Keratinocyte (primary cell): ENCODE measurements around the gene DEGS2. TPM values are rescaled to one million over a fixed set of nuclear protein-coding genes. Genes with fewer than 3 reads are reported as not detected.
A peak's percentile ranks its signal among the peaks of the same experiment; 100 is the strongest.

Source experiments
- DNase-seq: peaks from one replicate; pipeline ENCODE4 v3.0.0-alpha.2; 2011; ENCODE audit warnings: low read depth, missing footprints, low spot score
- FAIRE-seq: peaks from 2 replicates; lab custom pipeline; 2011; peaks lifted over from hg19 to GRCh38; lab: Jason Lieb, UNC
- H2AFZ ChIP-seq: 2 replicates; pipeline ENCODE4 v1.6.0; 2012; ENCODE audit warnings: low read length, control low read depth, inconsistent platforms; ENCODE audit not compliant: control insufficient read depth
- H3K27ac ChIP-seq: 2 replicates; pipeline ENCODE4 v1.5.1; 2011; ENCODE audit warnings: low read length; ENCODE audit not compliant: control insufficient read depth, insufficient read depth
- H3K27me3 ChIP-seq: 3 replicates; pipeline ENCODE4 v1.6.0; 2011; ENCODE audit warnings: low read length; ENCODE audit not compliant: control insufficient read depth, insufficient read depth; ENCODE audit errors: extremely low read depth
- H3K36me3 ChIP-seq, 2 experiments: 2 replicates in 1 of 2; 3 replicates in 1 of 2; pipeline ENCODE4 v1.5.1; 2011; ENCODE audit warnings: low read length in 2 of 2, mild to moderate bottlenecking in 1 of 2; ENCODE audit not compliant: control insufficient read depth in 2 of 2, insufficient read depth in 2 of 2; ENCODE audit errors: extremely low read depth in 1 of 2
- H3K4me1 ChIP-seq: 3 replicates; pipeline ENCODE4 v1.5.1; 2011; ENCODE audit warnings: low read length; ENCODE audit not compliant: control insufficient read depth, insufficient read depth; ENCODE audit errors: extremely low read depth
- H3K4me2 ChIP-seq: 3 replicates; pipeline ENCODE4 v1.6.0; 2011; ENCODE audit warnings: low read depth, low read length; ENCODE audit not compliant: control insufficient read depth, insufficient read depth; ENCODE audit errors: extremely low read depth
- H3K4me3 ChIP-seq, 3 experiments: fragments of 200-600 bp in 1 of 3; sonication (generic) in 1 of 3; 2 replicates in 2 of 3; 3 replicates in 1 of 3; pipeline ENCODE4 v1.5.1; 2011 to 2016; ENCODE audit warnings: low read length in 3 of 3, mild to moderate bottlenecking in 3 of 3, control low read depth in 2 of 3, inconsistent platforms in 1 of 3, low read depth in 1 of 3, mixed read lengths in 1 of 3, mixed run types in 1 of 3, moderate library complexity in 1 of 3; ENCODE audit not compliant: control insufficient read depth in 2 of 3, insufficient read depth in 2 of 3; ENCODE audit errors: extremely low read depth in 1 of 3
- H3K79me2 ChIP-seq: 2 replicates; pipeline ENCODE4 v1.6.0; 2012; ENCODE audit warnings: low read length; ENCODE audit not compliant: control insufficient read depth, insufficient read depth
- H3K9ac ChIP-seq: 3 replicates; pipeline ENCODE4 v1.6.0; 2011; ENCODE audit warnings: low read length; ENCODE audit not compliant: control insufficient read depth, insufficient read depth; ENCODE audit errors: extremely low read depth
- H3K9me1 ChIP-seq: 3 replicates; pipeline ENCODE4 v1.6.0; 2011; ENCODE audit warnings: low read length; ENCODE audit not compliant: control insufficient read depth, insufficient read depth; ENCODE audit errors: extremely low read depth
- H3K9me3 ChIP-seq: 2 replicates; pipeline ENCODE4 v1.5.1; 2012; ENCODE audit warnings: low read depth, low read length; ENCODE audit not compliant: control insufficient read depth
- H4K20me1 ChIP-seq: 3 replicates; pipeline ENCODE4 v1.6.0; 2011; ENCODE audit warnings: low read length; ENCODE audit not compliant: control insufficient read depth, insufficient read depth; ENCODE audit errors: extremely low read depth
- EZH2 ChIP-seq: IDR thresholded peaks from one replicate; pipeline ENCODE4 v1.6.1; 2012; ENCODE audit warnings: inconsistent platforms, mild to moderate bottlenecking, low read length, moderate library complexity
- dilution Hi-C: fragments of 300-500 bp; cut with MboI; formaldehyde crosslinking; loops from one replicate; pipeline ENCODE4 v1.7.0; 2020; ENCODE audit warnings: low sequenced_read_pairs; ENCODE audit not compliant: extremely low pct_ligation_motif_present
- polyA plus RNA-seq, 5 experiments: library from polyadenylated mRNA; depleted of rRNA in 3 of 5; stranded (reverse) in 3 of 5; stranded (forward) in 1 of 5; unstranded in 1 of 5; fragments of >200 nt; gene quantifications; 1 replicate in 1 of 5; 2 replicates in 3 of 5; 3 replicates in 1 of 5; pipeline versions ENCODE4 v1.2.1 to v1.2.3, GENCODE V29; 2011 to 2012; ENCODE audit warnings: missing spikeins in 2 of 5, low read depth in 1 of 5, low replicate concordance in 1 of 5
- TF ChIP-seq, protein P1 (sequence below), 3 experiments: IDR thresholded peaks in 1 of 3; conservative IDR thresholded peaks in 1 of 3; optimal IDR thresholded peaks in 1 of 3; 2 replicates in 2 of 3; 3 replicates in 1 of 3; pipeline versions ENCODE3 to v1.5.1; 2011; ENCODE audit warnings: low read length in 3 of 3, mild to moderate bottlenecking in 3 of 3, moderate library complexity in 2 of 3, control low read depth in 1 of 3, inconsistent platforms in 1 of 3; ENCODE audit not compliant: insufficient read depth in 2 of 3; ENCODE audit errors: extremely low read depth in 1 of 3

DEGS2 gene
- polyA plus RNA-seq, 1 donor (not counting 4 experiments of a cell fraction or from before 2014, with no cell fraction given), result 0.46 TPM

DNA sequence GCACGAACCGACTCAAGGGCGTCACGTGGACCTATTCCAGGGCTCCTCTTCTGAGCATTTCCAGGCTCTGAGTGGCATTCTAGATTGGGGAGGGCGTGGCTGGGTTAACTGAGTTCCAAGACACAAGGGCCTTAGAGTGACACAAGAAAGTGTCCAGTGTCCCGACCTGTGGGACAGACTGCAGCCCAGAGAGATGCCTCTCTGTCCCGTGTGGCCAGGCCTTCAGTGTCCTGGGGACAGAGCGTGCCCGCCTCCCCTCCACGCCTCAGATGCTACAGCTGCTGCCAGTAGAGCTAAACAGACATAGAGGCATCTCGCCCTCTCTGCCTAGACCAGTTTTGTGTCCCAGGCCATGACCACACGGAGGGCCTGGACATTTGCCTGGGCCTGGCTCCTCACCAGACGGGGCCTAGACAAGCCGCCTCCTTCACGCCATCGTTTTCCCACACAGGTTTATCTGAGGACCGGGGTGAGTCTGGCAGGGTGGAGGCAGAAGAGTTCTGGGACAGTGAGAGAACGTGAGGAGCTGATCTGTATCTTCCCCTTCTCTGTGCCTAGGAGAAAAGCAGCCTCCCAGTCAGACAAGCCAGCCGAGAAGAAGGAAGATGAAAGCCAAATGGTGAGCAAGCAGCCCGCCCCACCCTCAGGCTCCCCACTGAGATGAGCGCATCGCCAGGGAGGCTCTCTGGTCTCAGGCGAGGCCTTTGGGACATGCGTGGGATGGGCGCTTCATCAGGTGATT, 27.1 kb downstream of the DEGS2 start:
- peak; percentile 84 for FAIRE-seq
- H3K9ac ChIP-seq, result no peak overlapping the region
- dilution Hi-C loops, result no loop called here

DNA sequence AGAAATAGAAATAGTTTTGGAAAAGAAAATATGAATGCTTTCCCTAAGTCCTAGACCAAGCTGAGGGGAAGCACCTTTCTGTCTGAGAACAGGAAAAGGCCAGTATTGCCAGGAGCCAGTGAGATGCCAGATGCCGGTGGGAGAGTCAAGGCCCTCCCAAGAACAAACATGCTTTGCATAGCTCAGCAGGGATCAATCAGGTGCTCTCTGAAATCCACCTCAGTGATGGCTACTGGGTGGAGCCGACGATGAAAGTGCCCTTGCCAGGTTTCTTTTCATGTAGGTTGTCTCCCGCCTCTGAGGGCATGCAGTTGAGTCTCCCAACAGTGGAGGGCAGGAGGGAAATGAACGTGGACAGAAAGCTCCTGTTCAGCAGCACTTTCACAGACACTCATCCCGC, 28.3 kb downstream of the DEGS2 start:
- H3K9ac ChIP-seq, result no peak overlapping the region
- H3K9me1 ChIP-seq, result no peaks in the 10 kb centered on the region
- no peaks in the 10 kb centered on the region for H4K20me1 ChIP-seq
- TF ChIP-seq, protein P1, sequence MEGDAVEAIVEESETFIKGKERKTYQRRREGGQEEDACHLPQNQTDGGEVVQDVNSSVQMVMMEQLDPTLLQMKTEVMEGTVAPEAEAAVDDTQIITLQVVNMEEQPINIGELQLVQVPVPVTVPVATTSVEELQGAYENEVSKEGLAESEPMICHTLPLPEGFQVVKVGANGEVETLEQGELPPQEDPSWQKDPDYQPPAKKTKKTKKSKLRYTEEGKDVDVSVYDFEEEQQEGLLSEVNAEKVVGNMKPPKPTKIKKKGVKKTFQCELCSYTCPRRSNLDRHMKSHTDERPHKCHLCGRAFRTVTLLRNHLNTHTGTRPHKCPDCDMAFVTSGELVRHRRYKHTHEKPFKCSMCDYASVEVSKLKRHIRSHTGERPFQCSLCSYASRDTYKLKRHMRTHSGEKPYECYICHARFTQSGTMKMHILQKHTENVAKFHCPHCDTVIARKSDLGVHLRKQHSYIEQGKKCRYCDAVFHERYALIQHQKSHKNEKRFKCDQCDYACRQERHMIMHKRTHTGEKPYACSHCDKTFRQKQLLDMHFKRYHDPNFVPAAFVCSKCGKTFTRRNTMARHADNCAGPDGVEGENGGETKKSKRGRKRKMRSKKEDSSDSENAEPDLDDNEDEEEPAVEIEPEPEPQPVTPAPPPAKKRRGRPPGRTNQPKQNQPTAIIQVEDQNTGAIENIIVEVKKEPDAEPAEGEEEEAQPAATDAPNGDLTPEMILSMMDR (optimal IDR thresholded peaks at IDR 0.05 in 1 of 3, IDR thresholded peaks at IDR 0.05 in 1 of 3, conservative IDR thresholded peaks at IDR 0.05 in 1 of 3; ENCODE audit: extremely low read depth in 1 of 3, insufficient read depth in 2 of 3, low read length in 3 of 3), result no peak
- TF ChIP-seq EZH2, result no peak
- H3K27me3 ChIP-seq, result no peaks in the 10 kb centered on the region
- H2AFZ ChIP-seq, result no peak overlapping the region
- no peak overlapping the region for H3K4me3 ChIP-seq
- no peaks in the 10 kb centered on the region for H3K79me2 ChIP-seq
- FAIRE-seq, result no peak
- H3K36me3 ChIP-seq, result no peaks in the 10 kb centered on the region
- peaks cover 13% of the 10 kb centered on the region for H3K4me1 ChIP-seq
- H3K4me2 ChIP-seq, result no peak overlapping the region
- dilution Hi-C loops, result no loop called here
- H3K9me3 ChIP-seq, result no peaks in the 10 kb centered on the region
- DNase-seq, result no peak
- H3K27ac ChIP-seq, result no peak overlapping the region

More for the DNA sequence above, 27.1 kb downstream of the DEGS2 start:
- Histone ChIP-seq H3K27me3 (no peaks in the 10 kb centered on the region), H3K9me1 (no peaks in the 10 kb centered on the region), H3K36me3 (no peaks in the 10 kb centered on the region), H3K4me1 (peaks cover 13% of the 10 kb centered on the region), H3K79me2 (no peaks in the 10 kb centered on the region), H3K4me2 (peak overlapping the region; percentile 1), H4K20me1 (no peaks in the 10 kb centered on the region), H3K9me3 (no peaks in the 10 kb centered on the region), H3K4me3 (no peak overlapping the region), H2AFZ (peak overlapping the region; percentile 70), H3K27ac (no peak overlapping the region)
- TF ChIP-seq, protein P1 (optimal IDR thresholded peaks at IDR 0.05 in 1 of 3, IDR thresholded peaks at IDR 0.05 in 1 of 3, conservative IDR thresholded peaks at IDR 0.05 in 1 of 3; ENCODE audit: extremely low read depth in 1 of 3, insufficient read depth in 2 of 3, low read length in 3 of 3), result no peak
- no peak for TF ChIP-seq EZH2
- no peak for DNase-seq
